ENCODE results near the gene MAMLD1.

The MAMLD1 gene

DNA sequence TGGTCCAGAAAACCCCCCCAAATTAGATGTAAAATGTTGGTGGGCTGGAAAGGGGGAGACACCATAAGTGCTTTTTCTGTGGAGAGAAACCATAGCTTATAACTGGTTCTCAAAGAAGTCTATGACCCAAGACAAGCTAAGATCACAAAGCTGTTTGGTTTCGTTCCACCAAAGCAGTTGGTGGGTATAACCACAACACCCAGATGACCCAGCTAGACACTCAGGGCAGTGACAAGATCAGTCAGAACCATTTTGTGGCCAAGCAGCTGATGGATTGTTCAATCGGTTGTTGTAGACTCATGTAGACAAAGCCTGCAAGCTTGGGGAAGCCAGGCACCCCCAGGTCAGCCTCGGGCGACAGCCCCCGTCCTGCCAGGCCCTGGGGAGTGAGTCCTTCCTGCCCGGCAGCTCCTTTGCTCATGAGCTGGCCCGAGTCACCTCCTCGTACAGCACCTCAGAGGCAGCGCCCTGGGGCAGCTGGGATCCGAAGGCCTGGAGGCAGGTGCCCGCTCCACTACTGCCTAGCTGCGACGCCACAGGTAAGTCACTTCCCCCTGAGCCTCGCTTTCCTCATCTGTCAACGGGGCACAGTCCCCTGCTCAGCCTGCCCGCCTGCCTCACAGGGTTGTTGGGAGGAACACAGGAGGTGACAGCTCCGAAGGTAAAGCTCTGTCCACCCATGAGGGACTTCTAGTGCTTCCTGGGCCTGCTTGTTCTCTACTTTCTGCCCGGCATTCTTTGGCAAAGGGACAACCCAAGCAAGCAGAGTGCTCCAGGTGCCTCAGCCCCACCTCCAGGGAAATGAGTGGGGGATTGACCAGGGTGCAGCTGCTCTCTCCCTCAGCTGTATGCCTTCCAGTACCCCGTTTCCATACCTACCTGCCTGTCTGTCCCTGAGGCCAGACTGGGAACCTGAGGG is 140.1 kb downstream of the MAMLD1 start:
- no peak for DNase-seq (ENCODE audit: low spot score)

- no peak for DNase-seq (ENCODE audit: low spot score)
Observed at GRCh38 chrX:150503898-150504219, 140.7 kb downstream of the MAMLD1 start.

GRCh38 chrX:150504397-150505182 is 141.5 kb downstream of the MAMLD1 start:
- DNase-seq (ENCODE audit: low spot score), result peak; percentile 57

- DNase-seq (ENCODE audit: low spot score), result peak; percentile 44
Observed at GRCh38 chrX:150506020-150506419, 142.9 kb downstream of the MAMLD1 start.

- no peak for DNase-seq (ENCODE audit: low spot score)
Observed at GRCh38 chrX:150506486-150506885, 143.4 kb downstream of the MAMLD1 start.

GRCh38 chrX:150507251-150507856 is 144.2 kb downstream of the MAMLD1 start:
- no peak for DNase-seq (ENCODE audit: low spot score)

- peak; percentile 23 for DNase-seq (ENCODE audit: low spot score)
Observed at GRCh38 chrX:150508018-150508417, 144.9 kb downstream of the MAMLD1 start.

DNA sequence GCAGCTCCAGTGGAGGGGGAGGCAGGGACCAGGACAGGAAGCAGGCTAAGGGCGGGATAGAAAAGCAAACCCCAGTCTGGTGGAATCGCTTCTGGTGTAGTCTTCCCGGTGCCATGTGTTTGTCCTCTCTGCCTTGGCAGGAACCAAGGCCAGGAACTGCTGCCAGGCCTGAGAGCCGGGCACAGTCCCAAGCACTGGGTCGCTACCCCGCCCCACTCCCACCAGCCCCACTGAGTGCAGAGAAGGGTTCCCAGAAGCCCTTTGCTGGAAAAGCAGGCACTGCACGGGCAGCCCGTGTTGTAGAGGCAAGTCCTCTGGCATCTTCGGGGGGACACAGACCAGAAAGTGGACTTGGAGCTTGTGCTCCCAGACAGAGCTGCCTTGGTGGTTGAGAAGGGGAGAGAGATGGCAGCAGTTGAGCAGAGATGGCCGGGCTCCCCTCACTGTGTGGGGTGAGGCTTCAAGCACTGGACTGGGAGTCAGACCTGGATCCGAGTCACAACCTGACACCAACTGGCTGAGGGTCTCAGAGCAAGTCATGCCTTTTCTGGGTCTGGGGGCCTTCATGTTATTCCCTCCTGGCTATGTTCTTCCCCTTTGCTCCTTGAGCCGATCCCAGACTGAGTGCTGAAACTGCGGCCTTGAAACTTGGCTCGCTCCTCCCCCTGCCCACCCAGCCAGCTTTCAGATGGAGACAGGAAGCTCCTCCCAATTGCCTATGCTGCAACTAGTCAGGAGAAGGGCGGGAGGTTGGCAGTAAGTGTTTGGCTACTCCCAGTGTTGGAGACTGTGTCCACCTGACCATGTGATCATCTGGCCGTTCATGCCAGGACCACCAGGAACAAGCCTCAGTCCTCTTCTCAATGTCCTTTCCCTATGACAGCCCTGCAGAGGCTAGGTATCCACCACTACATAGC is 145.6 kb downstream of the MAMLD1 start:
- DNase-seq (ENCODE audit: low spot score), result peak; percentile 68

DNA sequence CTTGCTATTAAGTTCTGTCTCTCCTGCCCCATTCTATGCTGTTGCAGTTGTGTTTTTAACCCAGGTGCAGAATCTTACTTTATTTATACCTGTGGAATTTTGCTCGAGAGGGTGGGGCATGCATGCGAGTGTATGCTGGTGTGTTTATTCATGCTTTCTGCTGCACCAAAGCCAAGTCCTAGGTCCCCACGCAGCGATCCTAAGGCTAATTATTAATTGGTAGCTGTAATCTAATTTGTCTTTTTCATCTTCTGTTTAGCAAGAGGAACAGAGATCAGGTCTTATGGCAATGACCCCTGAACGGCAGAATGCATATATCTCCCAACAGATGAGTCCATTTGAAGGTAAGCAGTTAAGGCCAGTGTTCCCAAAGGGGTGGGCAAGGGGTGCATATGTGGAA is 146.6 kb downstream of the MAMLD1 start:
- no peak for DNase-seq (ENCODE audit: low spot score)

GRCh38 chrX:150512461-150512901 is 149.4 kb downstream of the MAMLD1 start:
- no peak for DNase-seq (ENCODE audit: low spot score)

- DNase-seq (ENCODE audit: low spot score), result no peak
Observed at GRCh38 chrX:150513544-150513943, 150.4 kb downstream of the MAMLD1 start.

- no peak for DNase-seq (ENCODE audit: low spot score)
Observed at GRCh38 chrX:150514462-150514861, 151.3 kb downstream of the MAMLD1 start.

GRCh38 chrX:150515801-150516200 is 152.7 kb downstream of the MAMLD1 start:
- DNase-seq (ENCODE audit: low spot score), result peak; percentile 56

DNA sequence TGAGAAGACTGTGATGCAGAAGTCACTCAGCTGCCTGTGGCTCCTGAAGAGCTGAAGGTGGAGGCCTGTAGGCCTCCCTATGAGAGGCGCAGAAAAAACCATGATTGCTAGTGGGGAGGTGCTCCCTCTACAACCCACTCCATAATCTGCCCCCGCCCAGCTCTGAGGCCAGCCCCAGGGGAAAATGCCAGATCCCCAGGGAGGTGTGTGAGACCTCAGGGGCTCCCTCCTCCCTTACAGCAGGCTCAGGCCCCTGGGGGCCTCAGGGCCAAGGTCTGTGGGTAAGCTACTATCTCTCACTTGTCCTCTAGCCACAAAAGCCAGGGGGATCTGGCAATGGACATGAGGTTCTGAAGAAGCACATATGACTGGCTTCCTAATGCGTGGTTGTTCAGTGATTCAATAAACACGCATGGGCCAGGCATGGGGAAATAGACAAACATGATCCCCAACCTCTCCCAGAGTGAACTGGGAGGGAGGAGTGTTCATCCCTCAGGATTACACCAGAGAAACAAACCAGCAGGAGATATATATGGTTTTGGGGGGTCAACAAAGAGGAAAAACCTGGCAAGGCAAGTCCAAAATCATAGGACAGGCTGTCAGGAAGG is 154.3 kb downstream of the MAMLD1 start:
- DNase-seq (ENCODE audit: low spot score), result no peak

- no peak for DNase-seq (ENCODE audit: low spot score)
Observed at GRCh38 chrX:150522494-150522893, 159.4 kb downstream of the MAMLD1 start.

GRCh38 chrX:150525061-150525919 is 162.2 kb downstream of the MAMLD1 start:
- peak; percentile 62 for DNase-seq (ENCODE audit: low spot score)

DNA sequence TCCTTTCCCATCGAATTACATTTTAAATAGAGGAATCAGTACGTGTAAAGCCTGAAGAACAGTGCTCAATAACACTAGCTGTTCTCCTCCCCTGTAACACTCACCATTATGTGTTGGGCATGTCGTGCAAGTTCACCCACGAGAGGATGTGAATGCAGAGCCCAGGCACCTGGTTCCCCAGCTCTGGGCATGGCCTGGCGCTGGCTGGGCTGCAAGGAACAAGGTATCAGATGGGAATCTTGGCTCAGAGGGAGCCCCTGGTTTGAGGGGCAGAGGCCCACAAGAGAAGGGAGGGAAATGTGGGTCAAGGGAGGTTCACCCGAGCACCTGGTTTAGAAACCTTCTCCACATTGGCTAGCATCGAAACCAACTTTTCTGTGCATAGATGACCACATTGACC is 163.6 kb downstream of the MAMLD1 start:
- no peak for DNase-seq (ENCODE audit: low spot score)

DNA sequence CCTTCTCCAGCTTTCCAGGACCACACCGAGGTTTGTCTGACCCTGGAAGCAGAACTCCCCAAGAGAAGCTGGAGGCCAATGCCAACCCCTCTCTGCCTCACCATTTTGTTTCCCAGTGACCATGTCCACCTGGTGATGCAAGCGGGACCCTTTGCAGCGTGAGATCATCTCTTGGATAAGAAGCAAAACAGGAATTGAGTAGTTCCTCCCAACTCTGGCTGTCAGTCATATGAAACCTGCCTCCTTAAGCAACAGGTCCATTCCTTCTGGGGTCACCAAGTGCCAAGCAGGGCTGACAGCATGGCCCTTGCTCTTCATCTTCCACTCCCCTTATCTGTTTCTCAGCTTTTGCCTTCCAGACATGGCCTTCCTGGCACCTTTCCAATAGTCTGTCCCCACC is 164.0 kb downstream of the MAMLD1 start:
- DNase-seq (ENCODE audit: low spot score), result no peak

- DNase-seq (ENCODE audit: low spot score), result no peak
Observed at GRCh38 chrX:150529587-150529986, 166.5 kb downstream of the MAMLD1 start.

DNA sequence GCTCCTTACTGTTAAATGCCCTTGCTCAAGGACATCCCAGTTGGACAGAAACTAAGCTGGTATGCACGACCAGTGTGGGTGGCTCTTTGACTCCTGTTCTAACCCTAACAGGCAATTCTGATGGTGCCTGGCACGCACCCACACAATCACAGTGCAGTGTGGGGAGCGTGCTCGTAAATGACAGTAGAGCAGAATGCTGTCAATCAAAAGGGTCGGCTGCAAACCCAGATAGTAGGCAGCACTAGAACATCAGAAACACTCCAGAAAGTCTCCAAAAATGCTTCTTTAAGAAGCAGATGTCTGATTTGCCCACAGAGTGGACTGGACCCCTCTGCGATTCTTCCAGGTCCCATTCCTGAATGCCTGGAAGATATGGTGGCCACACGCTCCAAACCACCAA is 167.7 kb downstream of the MAMLD1 start:
- no peak for DNase-seq (ENCODE audit: low spot score)
